K562 (cell line): ENCODE data around the gene RPL38. TPM values are rescaled to one million over a fixed set of nuclear protein-coding genes. Genes with fewer than 3 reads are reported as not detected.

Experiments used
- ATAC-seq: fragments of 200-7000 bp; cut with Tn5 transposase; 3 replicates; pipeline ENCODE4 v1.9.1; 2020; ENCODE audit warnings: moderate library complexity
- BruUV-seq: library from RNA; stranded (reverse); fragments of 400-500 nt; replicated peaks from 2 replicates; lab custom pipeline; 2021; lab: Mats Ljungman, UMichigan
- CTCF ChIA-PET: fragments of 300-600 bp; formaldehyde crosslinking; extraction: SDS; loops from one replicate; lab custom pipeline; 2021; ENCODE audit warnings: low intra/inter-chr PET ratio; lab: Yijun Ruan, JAX
- POLR2A ChIA-PET: fragments of 300-600, 350-650 bp; sonication (Branson Sonifier 250); formaldehyde crosslinking; extraction: SDS; loops from one replicate; lab custom pipeline; 2021; ENCODE audit warnings: antibody characterized with exemption, inconsistent platforms; lab: Yijun Ruan, JAX
- DNase-seq, 4 experiments: peaks; one replicate each; pipeline versions ENCODE4 v3.0.0 to v3.0.0-alpha.2; 2011 to 2018; ENCODE audit warnings: low spot score in 3 of 4, mixed read lengths in 3 of 4; ENCODE audit errors: extremely low read depth in 1 of 4
- FAIRE-seq: peaks from 2 replicates; lab custom pipeline; 2011; peaks lifted over from hg19 to GRCh38; lab: Jason Lieb, UNC
- H2AFZ ChIP-seq: 2 replicates; pipeline ENCODE4 v1.6.0; 2011; ENCODE audit warnings: low read depth, low read length, control low read depth, inconsistent platforms
- H3K27ac ChIP-seq: fragments of 200-600 bp; 3 replicates; pipeline ENCODE4 v1.8.0; 2011; ENCODE audit warnings: low read depth, mild to moderate bottlenecking, control low read depth, inconsistent platforms, low read length, moderate library complexity, mixed read lengths; ENCODE audit errors: extremely low read depth
- H3K27me3 ChIP-seq, 2 experiments: fragments of 300-600 bp in 1 of 2; 2 replicates in 1 of 2; 3 replicates in 1 of 2; pipeline versions ENCODE4 v1.6.0 to v1.8.0; 2011; ENCODE audit warnings: inconsistent platforms in 2 of 2, low read length in 2 of 2, mild to moderate bottlenecking in 1 of 2, mixed read lengths in 1 of 2, moderate library complexity in 1 of 2; ENCODE audit not compliant: control insufficient read depth in 2 of 2, insufficient read depth in 2 of 2
- H3K36me3 ChIP-seq: fragments of 300-600 bp; 3 replicates; pipeline ENCODE4 v1.8.0; 2011; ENCODE audit warnings: mild to moderate bottlenecking, low read length, inconsistent platforms; ENCODE audit not compliant: control insufficient read depth, insufficient read depth
- H3K4me1 ChIP-seq, 2 experiments: fragments of 200-600 bp in 1 of 2; replicated peaks in 1 of 2; 2 replicates in 1 of 2; 3 replicates in 1 of 2; pipeline versions ENCODE4 v1.5.1 to v1.8.0; 2011; ENCODE audit warnings: inconsistent platforms in 2 of 2, low read length in 2 of 2, mild to moderate bottlenecking in 1 of 2, mixed read lengths in 1 of 2, moderate library complexity in 1 of 2; ENCODE audit not compliant: control insufficient read depth in 2 of 2, insufficient read depth in 2 of 2
- H3K4me2 ChIP-seq: 2 replicates; pipeline ENCODE4 v1.6.1; 2011; ENCODE audit warnings: low read length, control low read depth, inconsistent platforms, mixed read lengths; ENCODE audit not compliant: insufficient read depth
- H3K4me3 ChIP-seq: fragments of 200-600 bp; sonication (generic), shearing (Covaris generic); 2 replicates; pipeline ENCODE4 v1.5.1; 2016; ENCODE audit warnings: control low read depth, inconsistent platforms
- H3K79me2 ChIP-seq: fragments of 200-600 bp; 3 replicates; pipeline ENCODE4 v1.8.0; 2011; ENCODE audit warnings: low read length, inconsistent platforms; ENCODE audit not compliant: control insufficient read depth, insufficient read depth
- H3K9ac ChIP-seq, 2 experiments: 2 replicates each; pipeline versions ENCODE4 v1.6.0 to v1.6.1; 2011; ENCODE audit warnings: low read depth in 2 of 2, low read length in 2 of 2, control low read depth in 1 of 2, inconsistent platforms in 1 of 2, mild to moderate bottlenecking in 1 of 2, mixed read lengths in 1 of 2; ENCODE audit not compliant: insufficient read depth in 1 of 2
- H3K9me1 ChIP-seq: one replicate; pipeline ENCODE4 v1.6.0; 2011; ENCODE audit warnings: inconsistent platforms, mild to moderate bottlenecking, low read length, moderate library complexity; ENCODE audit not compliant: control insufficient read depth, insufficient read depth
- H3K9me3 ChIP-seq: replicated peaks from 2 replicates; pipeline ENCODE4 v1.5.1; 2011; ENCODE audit warnings: low read depth, low read length, inconsistent platforms; ENCODE audit not compliant: control insufficient read depth, insufficient read depth
- H4K20me1 ChIP-seq: replicated peaks from 2 replicates; pipeline ENCODE4 v1.6.1; 2011; ENCODE audit warnings: low read length, inconsistent platforms, mixed read lengths; ENCODE audit not compliant: control insufficient read depth, insufficient read depth
- CBX3 ChIP-seq, 2 experiments: IDR thresholded peaks; 1 replicate in 1 of 2; 2 replicates in 1 of 2; pipeline ENCODE4 v1.6.1; 2012; ENCODE audit warnings: inconsistent platforms in 2 of 2, low read length in 2 of 2, borderline replicate concordance in 1 of 2, control low read depth in 1 of 2
- NFXL1 ChIP-seq: fragments of 450-650 bp; formaldehyde crosslinking; IDR thresholded peaks from 2 replicates; pipeline ENCODE4 v1.4.0; 2021; ENCODE audit warnings: mild to moderate bottlenecking
- SRSF9 ChIP-seq: fragments of 200-400 bp; formaldehyde crosslinking; IDR thresholded peaks from 2 replicates; pipeline ENCODE4 v1.6.1; 2017; ENCODE audit warnings: low read depth, low read length, borderline replicate concordance
- TFE3 ChIP-seq: fragments of 450-650 bp; formaldehyde crosslinking; IDR thresholded peaks from 2 replicates; pipeline ENCODE4 v1.4.0; 2020; ENCODE audit warnings: mild to moderate bottlenecking, mixed read lengths
- ZNF280A ChIP-seq: fragments of 450-650 bp; IDR thresholded peaks from 2 replicates; pipeline ENCODE4 v1.6.1; 2018; ENCODE audit warnings: mild to moderate bottlenecking, low read depth; ENCODE audit not compliant: partially characterized antibody
- ZZZ3 ChIP-seq: fragments of 450-650 bp; IDR thresholded peaks from 2 replicates; pipeline ENCODE4 v1.6.1; 2016; ENCODE audit warnings: antibody characterized with exemption, mild to moderate bottlenecking, moderate library complexity
- WGBS: fragments of 100-300 bp; shearing (Covaris generic); methylation state at CpG from one replicate; pipeline ENCODE4 v1.1.6; 2016; ENCODE audit warnings: low coverage, mixed read lengths; ENCODE audit not compliant: insufficient coverage; ENCODE audit errors: missing lambda C conversion rate; 5-methylcytosine and 5-hydroxymethylcytosine counted together
- in situ Hi-C: fragments of 300-500 bp; cut with MboI; formaldehyde crosslinking; loops from 4 replicates; pipeline ENCODE4 v1.15.0; 2018; ENCODE audit warnings: inconsistent platforms, mixed read lengths
- intact Hi-C: fragments of 100-400 bp; cut with micrococcal nuclease; formaldehyde crosslinking; loops from 2 replicates; pipeline ENCODE4 v1.14.2; 2022
- polyA plus RNA-seq, 8 experiments: library from polyadenylated mRNA; depleted of rRNA in 4 of 8; stranded (reverse) in 5 of 8; unstranded in 3 of 8; fragments of >200 nt; fragmentation: Nextera tagmentation in 2 of 8; fragmentation: Illumina TruSeq in 1 of 8; extraction: Ambion mirVana in 2 of 8; extraction: Trizol in 1 of 8; gene quantifications; 2 replicates each; pipeline versions ENCODE4 v1.2.1 to v1.2.3, GENCODE V29; 2011 to 2014; ENCODE audit warnings: inconsistent platforms in 1 of 8, missing spikeins in 1 of 8
- total RNA-seq, 7 experiments: library from RNA; depleted of rRNA in 6 of 7; stranded (reverse); fragments of >200 nt in 6 of 7; fragmentation: Illumina TruSeq in 2 of 7; extraction: Trizol in 2 of 7; gene quantifications; 2 replicates each; pipeline versions ENCODE4 v1.2.1 to v1.2.3, GENCODE V29; 2011 to 2021; ENCODE audit warnings: low replicate concordance in 1 of 7

RPL38 gene
- total and polyA plus RNA-seq, 9 of the 15 experiments (the other 6 are each of a cell fraction or from before 2014, with no cell fraction given): 1,224 to 3,864 (median 1,939) TPM

- Histone ChIP-seq H3K9ac (no peak overlapping the region), H3K36me3 (no peaks in the 10 kb centered on the region), H3K9me1 (no peaks in the 10 kb centered on the region), H3K27ac (no peak overlapping the region), H3K4me3 (no peak overlapping the region), H3K4me1 (no peaks in the 10 kb centered on the region; a peak in 1 of 5 replicates), H4K20me1 (no peaks in the 10 kb centered on the region; the same call in 1 of the 2 replicates), H2AFZ (no peak overlapping the region), H3K27me3 (peaks cover 11 to 48% of the 10 kb centered on the region in 2 experiments; a peak in 4 of 5 replicates), H3K4me2 (no peak overlapping the region), H3K9me3 (no peaks in the 10 kb centered on the region), H3K79me2 (no peaks in the 10 kb centered on the region)
- POLR2A ChIA-PET: interaction anchor here (0.7 kb wide), 2 partner anchors 11 to 55 kb away, joined by 4 read pairs; no protein-coding TSS in a partner anchor
- 1% methylated on average over 9 of the region's 9 CpGs for WGBS
- ATAC-seq (no peak), DNase-seq (no peak), FAIRE-seq (no peak)
- no TSS peak for BruUV-seq
- CTCF ChIA-PET: no interaction called here
- intact Hi-C loops: no loop called here
- in situ Hi-C loops: no loop called here
- TF ChIP-seq CBX3 (IDR thresholded peaks at IDR 0.05; ENCODE audit: borderline replicate concordance in 1 of 2, low read length in 2 of 2) (no peak), TFE3 (CRISPR knock-in tag) (no peak), NFXL1 (CRISPR knock-in tag) (no peak), ZNF280A (no peak), SRSF9 (no peak), ZZZ3 (no peak)
- TF ChIP-seq, all 486 proteins: peak for 0
Observed at GRCh38 chr17:74157366-74157765, 46.1 kb upstream of the RPL38 start.
